H1 (cell line): ENCODE results near the gene CDYL. TPM values are rescaled to one million over a fixed set of nuclear protein-coding genes. Genes with fewer than 3 reads are reported as not detected.

Source experiments
- BCL11A ChIP-seq, 2 experiments: IDR thresholded peaks; one replicate each; pipeline ENCODE4 v1.6.1; 2011; ENCODE audit warnings: low read depth in 2 of 2, low read length in 2 of 2, mild to moderate bottlenecking in 2 of 2
- BRCA1 ChIP-seq: IDR thresholded peaks from 2 replicates; pipeline ENCODE4 v1.6.1; 2012; ENCODE audit warnings: low read depth, low read length, improper control_type of control experiment
- CBX8 ChIP-seq: fragments of 300-800, 300-1000 bp; sonication (generic); IDR thresholded peaks from 2 replicates; pipeline ENCODE4 v1.7.1; 2016; ENCODE audit warnings: low read depth, low read length, borderline replicate concordance
- CEBPB ChIP-seq: IDR thresholded peaks from 2 replicates; pipeline ENCODE4 v1.6.1; 2012; ENCODE audit warnings: low read depth, low read length
- CHD1 ChIP-seq: IDR thresholded peaks from 2 replicates; pipeline ENCODE4 v1.6.1; 2012; ENCODE audit warnings: low read depth, low read length, improper control_type of control experiment
- CHD2 ChIP-seq: IDR thresholded peaks from 2 replicates; pipeline ENCODE4 v1.6.1; 2012; ENCODE audit warnings: low read length, improper control_type of control experiment
- EGR1 ChIP-seq: IDR thresholded peaks from 2 replicates; pipeline ENCODE4 v1.6.1; 2011; ENCODE audit warnings: low read depth, low read length, borderline replicate concordance
- FOSL1 ChIP-seq: IDR thresholded peaks from 2 replicates; pipeline ENCODE4 v1.6.1; 2011; ENCODE audit warnings: mild to moderate bottlenecking, low read depth, low read length, moderate library complexity; ENCODE audit not compliant: insufficient read depth
- HDAC6 ChIP-seq: IDR thresholded peaks from one replicate; pipeline ENCODE4 v1.7.1; 2012; ENCODE audit warnings: low read depth, mild to moderate bottlenecking, inconsistent platforms, low read length, moderate library complexity
- KDM1A ChIP-seq: fragments of 200-600, 300-600 bp; sonication (generic); IDR thresholded peaks from 2 replicates; pipeline ENCODE4 v1.7.1; 2016; ENCODE audit warnings: mild to moderate bottlenecking, low read length, borderline replicate concordance
- POLR2AphosphoS5 ChIP-seq: IDR thresholded peaks from 2 replicates; pipeline ENCODE4 v1.6.1; 2011; ENCODE audit warnings: low read depth, low read length
- RAD21 ChIP-seq, 2 experiments: IDR thresholded peaks in 1 of 2; conservative IDR thresholded peaks in 1 of 2; 2 replicates each; pipeline ENCODE4 v1.6.1; 2011; ENCODE audit warnings: low read depth in 2 of 2, low read length in 2 of 2, improper control_type of control experiment in 1 of 2, inconsistent platforms in 1 of 2, mild to moderate bottlenecking in 1 of 2, moderate library complexity in 1 of 2
- SAP30 ChIP-seq: fragments of 300-600 bp; sonication (generic); IDR thresholded peaks from 2 replicates; pipeline ENCODE4 v1.7.1; 2012; ENCODE audit warnings: low read length, moderate library complexity, mild to moderate bottlenecking, inconsistent platforms; ENCODE audit not compliant: insufficient read depth, insufficient replicate concordance
- SIRT6 ChIP-seq: IDR thresholded peaks from one replicate; pipeline ENCODE4 v1.7.1; 2012; ENCODE audit warnings: low read length, inconsistent platforms
- SIX5 ChIP-seq: IDR thresholded peaks from 2 replicates; pipeline ENCODE4 v1.6.1; 2011; ENCODE audit warnings: mild to moderate bottlenecking, low read depth, low read length
- SP1 ChIP-seq: IDR thresholded peaks from 2 replicates; pipeline ENCODE4 v1.6.1; 2011; ENCODE audit warnings: low read depth, low read length
- SRF ChIP-seq: IDR thresholded peaks from 2 replicates; pipeline ENCODE4 v1.6.1; 2011; ENCODE audit warnings: mild to moderate bottlenecking, low read depth, low read length, moderate library complexity
- TAF1 ChIP-seq: IDR thresholded peaks from 2 replicates; pipeline ENCODE4 v1.6.1; 2011; ENCODE audit warnings: mild to moderate bottlenecking, low read depth, low read length
- ZNF274 ChIP-seq: IDR thresholded peaks from 2 replicates; pipeline ENCODE4 v1.7.0; 2012; ENCODE audit warnings: low read length, borderline replicate concordance; ENCODE audit errors: extremely low read depth
- polyA plus RNA-seq, 7 experiments: library from polyadenylated mRNA; depleted of rRNA in 3 of 7; stranded (reverse) in 5 of 7; unstranded in 2 of 7; fragments of >200 nt in 5 of 7; fragments of 200-250 nt in 2 of 7; gene quantifications; 1 replicate in 5 of 7; 2 replicates in 1 of 7; 4 replicates in 1 of 7; pipeline versions ENCODE4 v1.2.1 to v1.2.3, GENCODE V29; 2011 to 2013; ENCODE audit warnings: missing spikeins in 2 of 7, mixed read lengths in 2 of 7
- total RNA-seq: library from RNA; stranded (reverse); fragmentation: NEBNext Ultra II Directional; extraction: Animal tissue kit (Norgen Biotek cat#: 25700); gene quantifications from 2 replicates; pipeline ENCODE4 v1.2.1, GENCODE V29; 2021
- TF ChIP-seq, protein P1 (sequence below): IDR thresholded peaks from 2 replicates; pipeline ENCODE4 v1.6.1; 2012; ENCODE audit warnings: inconsistent platforms

CDYL gene
- total and polyA plus RNA-seq, 2 of the 8 experiments (the other 6 are each of a cell fraction or from before 2014, with no cell fraction given): 56.4 to 119 TPM

GRCh38 chr6:4805553-4806336 is 29.5 kb downstream of the CDYL start (continued):
- TF ChIP-seq, protein P1, sequence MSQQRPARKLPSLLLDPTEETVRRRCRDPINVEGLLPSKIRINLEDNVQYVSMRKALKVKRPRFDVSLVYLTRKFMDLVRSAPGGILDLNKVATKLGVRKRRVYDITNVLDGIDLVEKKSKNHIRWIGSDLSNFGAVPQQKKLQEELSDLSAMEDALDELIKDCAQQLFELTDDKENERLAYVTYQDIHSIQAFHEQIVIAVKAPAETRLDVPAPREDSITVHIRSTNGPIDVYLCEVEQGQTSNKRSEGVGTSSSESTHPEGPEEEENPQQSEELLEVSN: peak; percentile 59
- TF ChIP-seq CHD1: no peak
- TF ChIP-seq SRF: no peak
- TF ChIP-seq CEBPB: no peak
- no peak for TF ChIP-seq BRCA1
- TF ChIP-seq KDM1A: no peak
- no peak for TF ChIP-seq EGR1
- TF ChIP-seq FOSL1: no peak
- TF ChIP-seq SIX5: no peak
- TF ChIP-seq HDAC6: no peak
- TF ChIP-seq SIRT6: no peak
- TF ChIP-seq SAP30: no peak
- TF ChIP-seq CHD2: no peak
- TF ChIP-seq ZNF274: no peak
- no peak; the same call in 1 of the 2 replicates for TF ChIP-seq POLR2AphosphoS5
- TF ChIP-seq RAD21 (IDR thresholded peaks at IDR 0.05 in 1 of 2, conservative IDR thresholded peaks at IDR 0.05 in 1 of 2; ENCODE audit: low read depth in 2 of 2, low read length in 2 of 2): peak; percentile 72 to 76
- no peak for TF ChIP-seq CBX8
- no peak for TF ChIP-seq BCL11A (IDR thresholded peaks at IDR 0.05; ENCODE audit: low read depth in 2 of 2, low read length in 2 of 2)
- TF ChIP-seq SP1: no peak
- no peak for TF ChIP-seq TAF1
